T-cell (primary cell): ENCODE data around the gene BMP5. TPM values are rescaled to one million over a fixed set of nuclear protein-coding genes. Genes with fewer than 3 reads are reported as not detected.

Experiments used
- ATAC-seq, 4 experiments: fragments of 200-7000 bp in 3 of 4; fragments of 150-1000 bp in 1 of 4; cut with Tn5 transposase; replicated peaks in 1 of 4; 1 replicate in 3 of 4; 2 replicates in 1 of 4; pipeline ENCODE4 v1.10.0; 2021; ENCODE audit warnings: moderate library complexity in 3 of 4, mild to moderate bottlenecking in 2 of 4, moderate number of reproducible peaks in 1 of 4
- CTCF ChIA-PET, 2 donors: fragments of 300-600 bp; sonication (Branson Sonifier 250); formaldehyde crosslinking; loops; one replicate each; lab custom pipeline; 2022; ENCODE audit warnings: antibody characterized with exemption in 2 of 2; lab: Charles Lee
- POLR2A ChIA-PET, 2 donors: fragments of 300-600 bp; sonication (Branson Sonifier 250); formaldehyde crosslinking; loops; one replicate each; lab custom pipeline; 2022; ENCODE audit warnings: antibody characterized with exemption in 2 of 2; lab: Charles Lee
- DNase-seq, 35 experiments: peaks; one replicate each; pipeline versions ENCODE4 v3.0.0 to v3.0.0-alpha.2; 2013 to 2023
- H3K27ac ChIP-seq: one replicate; pipeline ENCODE4 v1.5.1; 2013; ENCODE audit warnings: low read length
- H3K27me3 ChIP-seq, 2 experiments: replicated peaks in 1 of 2; 1 replicate in 1 of 2; 2 replicates in 1 of 2; pipeline versions ENCODE4 v1.6.1 to v1.7.0; 2013; ENCODE audit warnings: low read length in 1 of 2, mixed read lengths in 1 of 2; ENCODE audit not compliant: control insufficient read depth in 2 of 2, insufficient read depth in 2 of 2; ENCODE audit errors: extremely low read depth in 1 of 2
- H3K36me3 ChIP-seq, 2 donors: 1 replicate in 1 of 2; 2 replicates in 1 of 2; pipeline versions ENCODE4 v1.6.1 to v1.7.0; 2013; ENCODE audit warnings: low read length in 1 of 2; ENCODE audit not compliant: control insufficient read depth in 2 of 2, insufficient read depth in 1 of 2; ENCODE audit errors: extremely low read depth in 1 of 2
- H3K4me1 ChIP-seq, 2 experiments: 1 replicate in 1 of 2; 2 replicates in 1 of 2; pipeline versions ENCODE4 v1.6.1 to v1.7.0; 2013; ENCODE audit warnings: low read length in 2 of 2, mixed read lengths in 1 of 2; ENCODE audit not compliant: insufficient read depth in 2 of 2, control insufficient read depth in 1 of 2; ENCODE audit errors: extremely low read depth in 1 of 2
- H3K4me3 ChIP-seq, 2 donors: 1 replicate in 1 of 2; 2 replicates in 1 of 2; pipeline versions ENCODE4 v1.5.1 to v1.7.0; 2013; ENCODE audit warnings: mild to moderate bottlenecking in 2 of 2, low read length in 1 of 2, moderate library complexity in 1 of 2; ENCODE audit not compliant: control insufficient read depth in 1 of 2; ENCODE audit errors: extremely low read depth in 1 of 2
- H3K9me3 ChIP-seq: 2 replicates; pipeline ENCODE4 v1.7.0; 2013
- H3K27ac Mint-ChIP-seq, 2 donors: one replicate each; pipeline ENCODE4 v1.8.0; 2020 to 2021; ENCODE audit warnings: mild to moderate bottlenecking in 2 of 2, mixed read lengths in 2 of 2
- H3K27me3 Mint-ChIP-seq, 2 donors: one replicate each; pipeline ENCODE4 v1.8.0; 2021 to 2022; ENCODE audit warnings: mixed read lengths in 2 of 2
- H3K36me3 Mint-ChIP-seq: one replicate; pipeline ENCODE4 v1.8.0; 2021; ENCODE audit warnings: mixed read lengths
- H3K4me1 Mint-ChIP-seq, 3 donors: one replicate each; pipeline ENCODE4 v1.8.0; 2020 to 2022; ENCODE audit warnings: mixed read lengths in 3 of 3, mild to moderate bottlenecking in 1 of 3
- H3K4me3 Mint-ChIP-seq, 3 donors: one replicate each; pipeline ENCODE4 v1.8.0; 2020 to 2022; ENCODE audit warnings: mild to moderate bottlenecking in 3 of 3, mixed read lengths in 3 of 3, moderate library complexity in 3 of 3
- H3K9me3 Mint-ChIP-seq, 3 donors: one replicate each; pipeline ENCODE4 v1.8.0; 2020 to 2022; ENCODE audit warnings: mixed read lengths in 3 of 3
- WGBS: methylation state at CpG from one replicate; pipeline ENCODE4 v1.1.5; 2013; ENCODE audit warnings: missing lambda C conversion rate; ENCODE audit not compliant: insufficient coverage; 5-methylcytosine and 5-hydroxymethylcytosine counted together
- total RNA-seq, 35 experiments: library from RNA in 6 of 35; stranded (reverse) in 6 of 35; fragments of 120-200 nt in 1 of 35; gene quantifications; one replicate each; pipeline versions ENCODE4 v1.2.1 to v1.2.4 and lab custom pipeline; 2013 to 2026

Gene BMP5
- total RNA-seq, 5 donors from 2014 or later (not counting 1 experiment from before 2014, with no cell fraction given) = not detected

GRCh38 chr6:55802259-55802658 is 73.1 kb downstream of the BMP5 start:
- CTCF ChIA-PET = no interaction called here
- Mint-ChIP-seq H3K4me3 (no peak overlapping the region), H3K9me3 (peaks cover 14 to 28% (median 18%) of the 10 kb centered on the region in 3 donors), H3K36me3 (no peaks in the 10 kb centered on the region), H3K27me3 (no peaks in the 10 kb centered on the region), H3K4me1 (no peaks in the 10 kb centered on the region), H3K27ac (no peak overlapping the region)
- H3K36me3 ChIP-seq = no peaks in the 10 kb centered on the region
- no peak overlapping the region for H3K4me3 ChIP-seq
- no peaks in the 10 kb centered on the region for H3K9me3 ChIP-seq
- H3K27me3 ChIP-seq = no peaks in the 10 kb centered on the region
- POLR2A ChIA-PET = no interaction called here
- ATAC-seq = no peak
- no peak overlapping the region for H3K27ac ChIP-seq
- no peak for DNase-seq
- WGBS = no CpG with 5 or more reads among the region's 4 CpGs
- H3K4me1 ChIP-seq = no peaks in the 10 kb centered on the region

DNA sequence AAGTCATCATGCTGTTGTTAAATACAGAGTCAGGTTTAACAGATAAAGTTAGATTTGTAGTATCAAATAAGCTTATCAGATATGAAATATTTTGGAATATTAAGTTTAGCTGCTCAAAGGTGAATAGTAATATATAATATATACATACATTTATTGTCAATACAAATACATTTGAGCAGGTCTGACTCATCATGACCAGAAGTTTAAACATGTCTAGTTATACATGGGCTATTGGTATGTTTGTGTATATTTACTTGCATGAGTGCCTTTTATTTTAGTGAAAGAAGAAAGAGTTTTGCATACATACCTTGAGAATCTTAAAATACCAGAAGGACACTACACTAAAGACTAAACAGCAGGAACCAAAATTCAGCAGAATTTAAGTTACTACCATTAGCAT is 76.8 kb downstream of the BMP5 start:
- CTCF ChIA-PET = no interaction called here
- Mint-ChIP-seq H3K27me3 (no peaks in the 10 kb centered on the region), H3K36me3 (no peaks in the 10 kb centered on the region), H3K9me3 (peaks cover 4 to 26% (median 7%) of the 10 kb centered on the region in 3 donors), H3K4me1 (no peaks in the 10 kb centered on the region), H3K27ac (no peak overlapping the region), H3K4me3 (no peak overlapping the region)
- DNase-seq (no peak), ATAC-seq (no peak)
- H3K4me3 ChIP-seq = no peak overlapping the region
- no peaks in the 10 kb centered on the region for H3K36me3 ChIP-seq
- POLR2A ChIA-PET = no interaction called here
- H3K9me3 ChIP-seq = no peaks in the 10 kb centered on the region
- H3K27ac ChIP-seq = no peak overlapping the region
- H3K4me1 ChIP-seq = no peaks in the 10 kb centered on the region
- H3K27me3 ChIP-seq = no peaks in the 10 kb centered on the region

- Histone ChIP-seq H3K27ac (no peak overlapping the region), H3K4me1 (no peaks in the 10 kb centered on the region), H3K27me3 (no peaks in the 10 kb centered on the region), H3K9me3 (no peaks in the 10 kb centered on the region), H3K36me3 (no peaks in the 10 kb centered on the region), H3K4me3 (no peak overlapping the region)
- no CpG with 5 or more reads among the region's 3 CpGs for WGBS
- H3K27ac Mint-ChIP-seq = no peak overlapping the region
- H3K4me1 Mint-ChIP-seq = no peaks in the 10 kb centered on the region
- ChIA-PET POLR2A (no interaction called here), CTCF (no interaction called here)
- peaks cover 4 to 25% (median 4%) of the 10 kb centered on the region in 3 donors for H3K9me3 Mint-ChIP-seq
- no peak for DNase-seq
- no peaks in the 10 kb centered on the region for H3K27me3 Mint-ChIP-seq
- H3K36me3 Mint-ChIP-seq = no peaks in the 10 kb centered on the region
- H3K4me3 Mint-ChIP-seq = no peak overlapping the region
- no peak for ATAC-seq
Measured at GRCh38 chr6:55794136-55794812, 81.1 kb downstream of the BMP5 start.

- no peak for ATAC-seq
- CTCF ChIA-PET = no interaction called here
Measured at GRCh38 chr6:55785273-55785672, 90.1 kb downstream of the BMP5 start.

GRCh38 chr6:55782275-55782674 is 93.1 kb downstream of the BMP5 start:
- POLR2A ChIA-PET = no interaction called here
- no CpG with 5 or more reads among the region's 2 CpGs for WGBS
- CTCF ChIA-PET = no interaction called here

More at GRCh38 chr6:55785273-55785672, 90.1 kb downstream of the BMP5 start:
- no peaks in the 10 kb centered on the region for H3K9me3 Mint-ChIP-seq
- Histone ChIP-seq H3K36me3 (no peaks in the 10 kb centered on the region), H3K9me3 (no peaks in the 10 kb centered on the region), H3K4me1 (no peaks in the 10 kb centered on the region), H3K4me3 (no peak overlapping the region), H3K27me3 (no peaks in the 10 kb centered on the region), H3K27ac (no peak overlapping the region)
- H3K4me1 Mint-ChIP-seq = no peaks in the 10 kb centered on the region
- POLR2A ChIA-PET = no interaction called here
- H3K36me3 Mint-ChIP-seq = no peaks in the 10 kb centered on the region
- no peak overlapping the region for H3K4me3 Mint-ChIP-seq
- 100% methylated on average over 1 of the region's 6 CpGs for WGBS
- DNase-seq = no peak
- no peaks in the 10 kb centered on the region for H3K27me3 Mint-ChIP-seq
- no peak overlapping the region for H3K27ac Mint-ChIP-seq

GRCh38 chr6:55778705-55779104 is 96.7 kb downstream of the BMP5 start:
- no peak overlapping the region for H3K4me3 ChIP-seq
- no peak overlapping the region for H3K27ac ChIP-seq
- Mint-ChIP-seq H3K36me3 (no peaks in the 10 kb centered on the region), H3K4me1 (no peaks in the 10 kb centered on the region), H3K4me3 (no peak overlapping the region), H3K9me3 (peaks cover 2 to 10% (median 6%) of the 10 kb centered on the region in 3 donors), H3K27me3 (no peaks in the 10 kb centered on the region), H3K27ac (no peak overlapping the region)
- no peaks in the 10 kb centered on the region for H3K27me3 ChIP-seq
- no peaks in the 10 kb centered on the region for H3K9me3 ChIP-seq
- no CpG with 5 or more reads among the region's 2 CpGs for WGBS
- ChIA-PET CTCF (no interaction called here), POLR2A (no interaction called here)
- ATAC-seq (no peak), DNase-seq (no peak)
- H3K36me3 ChIP-seq = no peaks in the 10 kb centered on the region
- no peaks in the 10 kb centered on the region for H3K4me1 ChIP-seq

More at GRCh38 chr6:55782275-55782674, 93.1 kb downstream of the BMP5 start:
- no peak for ATAC-seq
- H3K27ac ChIP-seq = no peak overlapping the region
- no peak overlapping the region for H3K4me3 ChIP-seq
- Mint-ChIP-seq H3K27ac (no peak overlapping the region), H3K27me3 (no peaks in the 10 kb centered on the region), H3K36me3 (no peaks in the 10 kb centered on the region), H3K9me3 (peaks cover 2 to 6% (median 5%) of the 10 kb centered on the region in 3 donors), H3K4me3 (no peak overlapping the region), H3K4me1 (no peaks in the 10 kb centered on the region)
- no peaks in the 10 kb centered on the region for H3K27me3 ChIP-seq
- DNase-seq = no peak
- no peaks in the 10 kb centered on the region for H3K9me3 ChIP-seq
- H3K36me3 ChIP-seq = no peaks in the 10 kb centered on the region
- H3K4me1 ChIP-seq = no peaks in the 10 kb centered on the region
